DOHH2 (cell line): Measurements from ENCODE around the gene SMIM5.

Source experiments
- H3F3A ChIP-seq: fragments of 200-600 bp; sonication (generic), shearing (Covaris generic); 2 replicates; pipeline ENCODE4 v1.6.0; 2016; ENCODE audit warnings: antibody characterized with exemption, mild to moderate bottlenecking; ENCODE audit not compliant: control insufficient read depth, insufficient read depth
- H3K27ac ChIP-seq: fragments of 200-600 bp; sonication (generic); 2 replicates; pipeline ENCODE4 v1.5.1; 2014; ENCODE audit warnings: low read depth, mild to moderate bottlenecking, low read length, moderate library complexity
- H3K27me3 ChIP-seq: fragments of 200-600 bp; sonication (generic); 2 replicates; pipeline ENCODE4 v1.6.1; 2014; ENCODE audit warnings: mild to moderate bottlenecking, low read length, mixed read lengths; ENCODE audit not compliant: control insufficient read depth
- H3K36me3 ChIP-seq: fragments of 200-600 bp; sonication (generic); 2 replicates; pipeline ENCODE4 v1.6.1; 2014; ENCODE audit warnings: mild to moderate bottlenecking, low read length, moderate library complexity, mixed read lengths; ENCODE audit not compliant: control insufficient read depth
- H3K4me1 ChIP-seq: fragments of 200-600 bp; sonication (generic); 2 replicates; pipeline ENCODE4 v1.6.1; 2014; ENCODE audit warnings: mild to moderate bottlenecking, low read length, mixed read lengths; ENCODE audit not compliant: control insufficient read depth
- H3K4me2 ChIP-seq: fragments of 200-600 bp; sonication (generic); 2 replicates; pipeline ENCODE4 v1.6.0; 2014; ENCODE audit warnings: mild to moderate bottlenecking, low read length, moderate library complexity
- H3K4me3 ChIP-seq: fragments of 200-600 bp; sonication (generic); 2 replicates; pipeline ENCODE4 v1.5.1; 2014; ENCODE audit warnings: mild to moderate bottlenecking, low read length, mixed read lengths
- H3K79me2 ChIP-seq: fragments of 200-600 bp; sonication (generic); 2 replicates; pipeline ENCODE4 v1.6.1; 2014; ENCODE audit warnings: mild to moderate bottlenecking, low read length, mixed read lengths; ENCODE audit not compliant: control insufficient read depth
- H3K9me2 ChIP-seq: fragments of 200-600 bp; sonication (generic); replicated peaks from 2 replicates; pipeline ENCODE4 v1.6.1; 2014; ENCODE audit warnings: mild to moderate bottlenecking, low read length, mixed read lengths; ENCODE audit not compliant: control insufficient read depth
- H3K9me3 ChIP-seq: fragments of 200-600 bp; sonication (generic); 2 replicates; pipeline ENCODE4 v1.6.1; 2014; ENCODE audit warnings: antibody characterized with exemption, low read length, mixed read lengths; ENCODE audit not compliant: control insufficient read depth, insufficient read depth
- H4K20me1 ChIP-seq: fragments of 200-600 bp; sonication (generic); 2 replicates; pipeline ENCODE4 v1.6.0; 2014; ENCODE audit warnings: low read depth, mild to moderate bottlenecking, antibody characterized with exemption, low read length, moderate library complexity; ENCODE audit not compliant: control insufficient read depth, insufficient read depth
- CTCF ChIP-seq: fragments of 200-600 bp; sonication (generic); IDR thresholded peaks from one replicate; pipeline ENCODE4 v1.5.1; 2014; ENCODE audit warnings: antibody characterized with exemption, mild to moderate bottlenecking, low read depth, low read length; ENCODE audit not compliant: poor library complexity, severe bottlenecking
- EZH2phosphoT487 ChIP-seq: fragments of 200-600 bp; sonication (generic); IDR thresholded peaks from 2 replicates; pipeline ENCODE4 v1.6.1; 2017; ENCODE audit warnings: borderline replicate concordance, mild to moderate bottlenecking, antibody characterized with exemption, low read length, moderate library complexity, mixed read lengths

Gene SMIM5

GRCh38 chr17:75614556-75615270, 18.5 kb upstream of the SMIM5 start:
- Histone ChIP-seq H3K4me1 (no peaks in the 10 kb centered on the region), H3K36me3 (no peaks in the 10 kb centered on the region), H3K79me2 (no peaks in the 10 kb centered on the region), H3K9me2 (no peaks in the 10 kb centered on the region), H3K27me3 (no peaks in the 10 kb centered on the region), H4K20me1 (no peaks in the 10 kb centered on the region), H3K9me3 (no peaks in the 10 kb centered on the region), H3K4me3 (no peak overlapping the region), H3K4me2 (no peak overlapping the region), H3F3A (no peaks in the 10 kb centered on the region), H3K27ac (no peak overlapping the region)
- TF ChIP-seq EZH2phosphoT487: no peak
- no peak for TF ChIP-seq CTCF

GRCh38 chr17:75615301-75615700, 17.9 kb upstream of the SMIM5 start:
- Histone ChIP-seq H3K9me3 (no peaks in the 10 kb centered on the region), H3K27me3 (no peaks in the 10 kb centered on the region), H3K4me2 (no peak overlapping the region), H3F3A (no peaks in the 10 kb centered on the region), H3K36me3 (no peaks in the 10 kb centered on the region), H4K20me1 (no peaks in the 10 kb centered on the region), H3K4me1 (no peaks in the 10 kb centered on the region), H3K79me2 (no peaks in the 10 kb centered on the region), H3K9me2 (no peaks in the 10 kb centered on the region), H3K4me3 (no peak overlapping the region), H3K27ac (no peak overlapping the region)
- TF ChIP-seq EZH2phosphoT487 (no peak), CTCF (no peak)

GRCh38 chr17:75616521-75617122, 16.6 kb upstream of the SMIM5 start:
- no peaks in the 10 kb centered on the region for H3K9me3 ChIP-seq
- TF ChIP-seq EZH2phosphoT487: no peak
- no peak for TF ChIP-seq CTCF
- no peaks in the 10 kb centered on the region for H3K27me3 ChIP-seq
- no peaks in the 10 kb centered on the region for H3K79me2 ChIP-seq
- H3K4me2 ChIP-seq: no peak overlapping the region
- no peak overlapping the region for H3K27ac ChIP-seq
- H3K4me1 ChIP-seq: no peaks in the 10 kb centered on the region
- H3K36me3 ChIP-seq: no peaks in the 10 kb centered on the region
- no peaks in the 10 kb centered on the region for H3K9me2 ChIP-seq
- H3K4me3 ChIP-seq: no peak overlapping the region
- no peaks in the 10 kb centered on the region for H3F3A ChIP-seq
- no peaks in the 10 kb centered on the region for H4K20me1 ChIP-seq
